HepG2 (cell line): ENCODE data around the gene VCAN. TPM values are rescaled to one million over a fixed set of nuclear protein-coding genes. Genes with fewer than 3 reads are reported as not detected.

Experiments
- HDAC2 ChIP-seq: sonication (generic); formaldehyde crosslinking; IDR thresholded peaks from 2 replicates; pipeline ENCODE4 v1.4.0; 2020; ENCODE audit warnings: missing genetic modification reagents
- JUNB ChIP-seq: sonication (generic); formaldehyde crosslinking; IDR thresholded peaks from 2 replicates; pipeline ENCODE4 v1.8.0; 2022; ENCODE audit warnings: missing genetic modification reagents, mild to moderate bottlenecking, borderline replicate concordance
- SALL1 ChIP-seq: sonication (generic); formaldehyde crosslinking; IDR thresholded peaks from 2 replicates; pipeline ENCODE4 v1.8.0; 2022; ENCODE audit warnings: mild to moderate bottlenecking, missing genetic modification reagents
- SKI ChIP-seq: fragments of 450-650 bp; IDR thresholded peaks from one replicate; pipeline ENCODE4 v1.6.1; 2018; ENCODE audit warnings: mild to moderate bottlenecking; ENCODE audit not compliant: partially characterized antibody
- TP53 ChIP-seq: sonication (generic); formaldehyde crosslinking; conservative IDR thresholded peaks from 2 replicates; pipeline ENCODE4 v1.4.0; 2020; ENCODE audit warnings: missing genetic modification reagents
- ZNF607 ChIP-seq: sonication (generic); formaldehyde crosslinking; IDR thresholded peaks from 2 replicates; pipeline ENCODE4 v1.5.1; 2020; ENCODE audit warnings: missing genetic modification reagents, mild to moderate bottlenecking, borderline replicate concordance
- polyA plus RNA-seq, 8 experiments: library from polyadenylated mRNA; depleted of rRNA in 3 of 8; stranded (reverse) in 7 of 8; unstranded in 1 of 8; fragments of >200 nt; fragmentation: Illumina TruSeq in 4 of 8; extraction: Trizol in 4 of 8; gene quantifications; 2 replicates each; pipeline versions ENCODE4 v1.2.1 to v1.2.3, GENCODE V29; 2011 to 2016; ENCODE audit warnings: low read depth in 4 of 8, missing spikeins in 1 of 8, mixed read lengths in 1 of 8; ENCODE audit not compliant: insufficient read depth in 1 of 8
- total RNA-seq, 5 experiments: library from RNA; depleted of rRNA; stranded (reverse); fragments of >200 nt; fragmentation: Illumina TruSeq; extraction: Trizol; gene quantifications; 2 replicates each; pipeline ENCODE4 v1.2.3, GENCODE V29; 2016; ENCODE audit warnings: low read depth in 1 of 5
- TF ChIP-seq, protein P1 (sequence below): sonication (generic); formaldehyde crosslinking; conservative IDR thresholded peaks from 2 replicates; pipeline ENCODE4 v1.4.0; 2020; ENCODE audit warnings: mild to moderate bottlenecking, missing genetic modification reagents, moderate library complexity
- TF ChIP-seq, protein P2 (sequence below): fragments of 450-650 bp; IDR thresholded peaks from 2 replicates; pipeline ENCODE4 v1.6.1; 2017; ENCODE audit warnings: mild to moderate bottlenecking

The VCAN gene
- total and polyA plus RNA-seq, 2 of the 13 experiments (the other 11 are each of a cell fraction or from before 2014, with no cell fraction given), result 1.2 to 3.5 TPM

- TF ChIP-seq, protein P1, sequence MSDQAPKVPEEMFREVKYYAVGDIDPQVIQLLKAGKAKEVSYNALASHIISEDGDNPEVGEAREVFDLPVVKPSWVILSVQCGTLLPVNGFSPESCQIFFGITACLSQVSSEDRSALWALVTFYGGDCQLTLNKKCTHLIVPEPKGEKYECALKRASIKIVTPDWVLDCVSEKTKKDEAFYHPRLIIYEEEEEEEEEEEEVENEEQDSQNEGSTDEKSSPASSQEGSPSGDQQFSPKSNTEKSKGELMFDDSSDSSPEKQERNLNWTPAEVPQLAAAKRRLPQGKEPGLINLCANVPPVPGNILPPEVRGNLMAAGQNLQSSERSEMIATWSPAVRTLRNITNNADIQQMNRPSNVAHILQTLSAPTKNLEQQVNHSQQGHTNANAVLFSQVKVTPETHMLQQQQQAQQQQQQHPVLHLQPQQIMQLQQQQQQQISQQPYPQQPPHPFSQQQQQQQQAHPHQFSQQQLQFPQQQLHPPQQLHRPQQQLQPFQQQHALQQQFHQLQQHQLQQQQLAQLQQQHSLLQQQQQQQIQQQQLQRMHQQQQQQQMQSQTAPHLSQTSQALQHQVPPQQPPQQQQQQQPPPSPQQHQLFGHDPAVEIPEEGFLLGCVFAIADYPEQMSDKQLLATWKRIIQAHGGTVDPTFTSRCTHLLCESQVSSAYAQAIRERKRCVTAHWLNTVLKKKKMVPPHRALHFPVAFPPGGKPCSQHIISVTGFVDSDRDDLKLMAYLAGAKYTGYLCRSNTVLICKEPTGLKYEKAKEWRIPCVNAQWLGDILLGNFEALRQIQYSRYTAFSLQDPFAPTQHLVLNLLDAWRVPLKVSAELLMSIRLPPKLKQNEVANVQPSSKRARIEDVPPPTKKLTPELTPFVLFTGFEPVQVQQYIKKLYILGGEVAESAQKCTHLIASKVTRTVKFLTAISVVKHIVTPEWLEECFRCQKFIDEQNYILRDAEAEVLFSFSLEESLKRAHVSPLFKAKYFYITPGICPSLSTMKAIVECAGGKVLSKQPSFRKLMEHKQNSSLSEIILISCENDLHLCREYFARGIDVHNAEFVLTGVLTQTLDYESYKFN (CRISPR knock-in tag), result no peak
- TF ChIP-seq ZNF607 (no peak), TP53 (no peak), JUNB (no peak), HDAC2 (CRISPR knock-in tag) (no peak), SALL1 (CRISPR knock-in tag) (no peak), SKI (no peak)
- TF ChIP-seq, protein P2, sequence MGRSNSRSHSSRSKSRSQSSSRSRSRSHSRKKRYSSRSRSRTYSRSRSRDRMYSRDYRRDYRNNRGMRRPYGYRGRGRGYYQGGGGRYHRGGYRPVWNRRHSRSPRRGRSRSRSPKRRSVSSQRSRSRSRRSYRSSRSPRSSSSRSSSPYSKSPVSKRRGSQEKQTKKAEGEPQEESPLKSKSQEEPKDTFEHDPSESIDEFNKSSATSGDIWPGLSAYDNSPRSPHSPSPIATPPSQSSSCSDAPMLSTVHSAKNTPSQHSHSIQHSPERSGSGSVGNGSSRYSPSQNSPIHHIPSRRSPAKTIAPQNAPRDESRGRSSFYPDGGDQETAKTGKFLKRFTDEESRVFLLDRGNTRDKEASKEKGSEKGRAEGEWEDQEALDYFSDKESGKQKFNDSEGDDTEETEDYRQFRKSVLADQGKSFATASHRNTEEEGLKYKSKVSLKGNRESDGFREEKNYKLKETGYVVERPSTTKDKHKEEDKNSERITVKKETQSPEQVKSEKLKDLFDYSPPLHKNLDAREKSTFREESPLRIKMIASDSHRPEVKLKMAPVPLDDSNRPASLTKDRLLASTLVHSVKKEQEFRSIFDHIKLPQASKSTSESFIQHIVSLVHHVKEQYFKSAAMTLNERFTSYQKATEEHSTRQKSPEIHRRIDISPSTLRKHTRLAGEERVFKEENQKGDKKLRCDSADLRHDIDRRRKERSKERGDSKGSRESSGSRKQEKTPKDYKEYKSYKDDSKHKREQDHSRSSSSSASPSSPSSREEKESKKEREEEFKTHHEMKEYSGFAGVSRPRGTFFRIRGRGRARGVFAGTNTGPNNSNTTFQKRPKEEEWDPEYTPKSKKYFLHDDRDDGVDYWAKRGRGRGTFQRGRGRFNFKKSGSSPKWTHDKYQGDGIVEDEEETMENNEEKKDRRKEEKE, result no peak
These were observed 119.4 kb downstream of the VCAN start (continued) for GRCh38 chr5:83590966-83591365.
